IMR-90 (cell line): Measurements from ENCODE around the gene CRABP1. TPM values are rescaled to one million over a fixed set of nuclear protein-coding genes. Genes with fewer than 3 reads are reported as not detected.
A peak's percentile ranks its signal among the peaks of the same experiment; 100 is the strongest.

ENCODE experiments used
- ATAC-seq: fragments of 200-7000 bp; cut with Tn5 transposase; 2 replicates; pipeline ENCODE4 v1.9.1; 2020; ENCODE audit warnings: low read depth, mild to moderate bottlenecking, moderate library complexity
- BruUV-seq: library from RNA; stranded (reverse); fragments of 400-500 nt; replicated peaks from 2 replicates; lab custom pipeline; 2021; lab: Mats Ljungman, UMichigan
- CTCF ChIA-PET: fragments of 300-600 bp; formaldehyde crosslinking; extraction: SDS; loops from one replicate; lab custom pipeline; 2021; ENCODE audit warnings: antibody characterized with exemption; lab: Yijun Ruan, JAX
- POLR2A ChIA-PET: fragments of 300-600 bp; sonication (Branson Sonifier 250); formaldehyde crosslinking; loops from one replicate; lab custom pipeline; 2022; ENCODE audit warnings: antibody characterized with exemption; ENCODE audit not compliant: unreplicated experiment; lab: Charles Lee
- DNase-seq: peaks from one replicate; pipeline ENCODE4 v3.0.0; 2013
- H2AFZ ChIP-seq: replicated peaks from 2 replicates; pipeline ENCODE3; 2013; ENCODE audit warnings: low read length, mild to moderate bottlenecking; ENCODE audit not compliant: poor library complexity
- H2AK5ac ChIP-seq: 2 replicates; pipeline ENCODE4 v1.6.1; 2013; ENCODE audit warnings: low read depth, low read length, inconsistent platforms
- H2AK9ac ChIP-seq: replicated peaks from 2 replicates; pipeline ENCODE3; 2013; ENCODE audit warnings: mild to moderate bottlenecking, low read depth, low read length, moderate library complexity; ENCODE audit not compliant: poor library complexity
- H2BK120ac ChIP-seq: 2 replicates; pipeline ENCODE4 v1.6.1; 2013; ENCODE audit warnings: low read depth, low read length, inconsistent platforms
- H2BK15ac ChIP-seq: 3 replicates; pipeline ENCODE4 v1.6.1; 2013; ENCODE audit warnings: low read depth, low read length, inconsistent platforms
- H2BK20ac ChIP-seq: 2 replicates; pipeline ENCODE4 v1.6.1; 2013; ENCODE audit warnings: low read depth, mild to moderate bottlenecking, inconsistent platforms, low read length, moderate library complexity
- H2BK5ac ChIP-seq: 2 replicates; pipeline ENCODE4 v1.6.1; 2013; ENCODE audit warnings: mild to moderate bottlenecking, low read depth, low read length, inconsistent platforms; ENCODE audit not compliant: poor library complexity, severe bottlenecking
- H3K14ac ChIP-seq: replicated peaks from 2 replicates; pipeline ENCODE4 v1.6.1; 2013; ENCODE audit warnings: low read depth, low read length, inconsistent platforms
- H3K18ac ChIP-seq: 2 replicates; pipeline ENCODE4 v1.6.1; 2013; ENCODE audit warnings: low read depth, low read length, control low read depth
- H3K23ac ChIP-seq: 2 replicates; pipeline ENCODE4 v1.6.1; 2013; ENCODE audit warnings: low read depth, low read length, inconsistent platforms
- H3K27ac ChIP-seq: 2 replicates; pipeline ENCODE4 v1.5.1; 2013; ENCODE audit warnings: mild to moderate bottlenecking, control low read depth, low read length; ENCODE audit not compliant: insufficient read depth
- H3K27me3 ChIP-seq: 2 replicates; pipeline ENCODE4 v1.6.1; 2013; ENCODE audit warnings: low read length; ENCODE audit not compliant: control insufficient read depth, insufficient read depth
- H3K36me3 ChIP-seq: 2 replicates; pipeline ENCODE4 v1.6.1; 2013; ENCODE audit warnings: low read length, mixed read lengths; ENCODE audit not compliant: control insufficient read depth, insufficient read depth
- H3K4ac ChIP-seq: 2 replicates; pipeline ENCODE4 v1.6.1; 2013; ENCODE audit warnings: low read depth, low read length, inconsistent platforms
- H3K4me1 ChIP-seq: 2 replicates; pipeline ENCODE4 v1.6.1; 2013; ENCODE audit warnings: low read length, mixed read lengths; ENCODE audit not compliant: control insufficient read depth, insufficient read depth
- H3K4me2 ChIP-seq: 2 replicates; pipeline ENCODE4 v1.6.1; 2013; ENCODE audit warnings: low read depth, mild to moderate bottlenecking, control low read depth, low read length, moderate library complexity
- H3K4me3 ChIP-seq: 2 replicates; pipeline ENCODE4 v1.5.1; 2013; ENCODE audit warnings: low read depth, mild to moderate bottlenecking, control low read depth, low read length, moderate library complexity; ENCODE audit not compliant: insufficient read depth
- H3K56ac ChIP-seq: 2 replicates; pipeline ENCODE4 v1.6.1; 2013; ENCODE audit warnings: low read length, inconsistent platforms; ENCODE audit not compliant: insufficient read depth; ENCODE audit errors: extremely low read depth
- H3K79me1 ChIP-seq, 2 experiments: 2 replicates each; pipeline ENCODE4 v1.6.1; 2013; ENCODE audit warnings: low read length in 2 of 2, inconsistent platforms in 1 of 2, low read depth in 1 of 2
- H3K9ac ChIP-seq: 2 replicates; pipeline ENCODE4 v1.6.1; 2013; ENCODE audit warnings: low read depth, low read length, control low read depth
- H3K9me1 ChIP-seq: 2 replicates; pipeline ENCODE4 v1.6.1; 2013; ENCODE audit warnings: low read length, inconsistent platforms; ENCODE audit not compliant: insufficient read depth
- H3K9me3 ChIP-seq: 2 replicates; pipeline ENCODE4 v1.6.1; 2013; ENCODE audit warnings: low read length; ENCODE audit not compliant: control insufficient read depth, insufficient read depth
- H4K20me1 ChIP-seq: 2 replicates; pipeline ENCODE4 v1.6.1; 2013; ENCODE audit warnings: low read length, inconsistent platforms; ENCODE audit not compliant: insufficient read depth
- H4K5ac ChIP-seq: 2 replicates; pipeline ENCODE4 v1.6.1; 2013; ENCODE audit warnings: mild to moderate bottlenecking, low read depth, low read length, control low read depth
- H4K8ac ChIP-seq, 2 experiments: 2 replicates each; pipeline ENCODE4 v1.6.1; 2013; ENCODE audit warnings: low read depth in 2 of 2, low read length in 2 of 2, control low read depth in 1 of 2, inconsistent platforms in 1 of 2
- H4K91ac ChIP-seq: 2 replicates; pipeline ENCODE4 v1.6.1; 2013; ENCODE audit warnings: low read depth, low read length, inconsistent platforms; ENCODE audit not compliant: insufficient read depth
- CHD1 ChIP-seq: IDR thresholded peaks from 2 replicates; pipeline ENCODE4 v1.6.1; 2012; ENCODE audit warnings: low read depth, low read length, improper control_type of control experiment
- CTCF ChIP-seq: conservative IDR thresholded peaks from 2 replicates; pipeline ENCODE4 v1.5.1; 2012; ENCODE audit warnings: mild to moderate bottlenecking, low read depth, low read length, improper control_type of control experiment
- MAFK ChIP-seq: IDR thresholded peaks from 2 replicates; pipeline ENCODE4 v1.6.1; 2012; ENCODE audit warnings: low read depth, low read length, improper control_type of control experiment
- SMC3 ChIP-seq: fragments of 150-350 bp; IDR thresholded peaks from 2 replicates; pipeline ENCODE4 v1.6.1; 2016; ENCODE audit warnings: low read depth, mild to moderate bottlenecking, antibody characterized with exemption, low read length, moderate library complexity
- WGBS, 2 experiments: methylation state at CpG; one replicate each; pipeline versions ENCODE4 v1.1.5 to v1.1.7; 2013; ENCODE audit warnings: missing lambda C conversion rate in 2 of 2; ENCODE audit not compliant: insufficient read length in 1 of 2; ENCODE audit errors: extremely low coverage in 2 of 2; 5-methylcytosine and 5-hydroxymethylcytosine counted together
- dilution Hi-C: fragments of 300-500 bp; cut with HindIII; formaldehyde crosslinking; loops from one replicate; pipeline ENCODE4 v1.14.3; 2018; ENCODE audit warnings: low sequenced_read_pairs; ENCODE audit not compliant: unreplicated experiment
- in situ Hi-C: fragments of 300-500 bp; cut with MboI; formaldehyde crosslinking; loops from 3 replicates; pipeline ENCODE4 v1.14.3; 2019; ENCODE audit warnings: low sequenced_read_pairs, inconsistent platforms, mixed read lengths
- intact Hi-C: fragments of 100-400 bp; cut with micrococcal nuclease; formaldehyde crosslinking; loops from 2 replicates; pipeline ENCODE4 v1.10.0; 2022
- polyA plus RNA-seq, 3 experiments: library from polyadenylated mRNA; depleted of rRNA; stranded (reverse); fragments of >200 nt; gene quantifications; 2 replicates each; pipeline ENCODE4 v1.2.3, GENCODE V29; 2012; ENCODE audit warnings: low replicate concordance in 1 of 3
- total RNA-seq: library from RNA; depleted of rRNA; stranded (reverse); fragments of >200 nt; gene quantifications from 2 replicates; pipeline ENCODE4 v1.2.3, GENCODE V29; 2012

Gene CRABP1
- total and polyA plus RNA-seq, 2 of the 4 experiments (the other 2 are of a cell fraction): not detected

GRCh38 chr15:78315686-78316282, 24.4 kb upstream of the CRABP1 start:
- no peak overlapping the region for H3K4me2 ChIP-seq
- no peak overlapping the region for H2BK120ac ChIP-seq
- intact Hi-C loops: no loop called here
- H3K4me3 ChIP-seq: no peak overlapping the region
- no peak overlapping the region for H2AK9ac ChIP-seq
- no peak for TF ChIP-seq CHD1
- TF ChIP-seq SMC3: no peak
- TF ChIP-seq MAFK: no peak
- 0 out of 2 replicates have a peak, but pooled peaks have one; percentile 8 for TF ChIP-seq CTCF
- H2AK5ac ChIP-seq: no peak overlapping the region
- no peak overlapping the region for H3K18ac ChIP-seq
- ChIA-PET POLR2A (no interaction called here), CTCF (interaction anchor here (0.5 kb wide), 1 partner anchor 117 kb away, joined by 3 read pairs; no protein-coding TSS in a partner anchor)
- H2BK5ac ChIP-seq: no peak overlapping the region
- no peaks in the 10 kb centered on the region for H3K79me1 ChIP-seq
- no peak overlapping the region for H2BK15ac ChIP-seq
- in situ Hi-C loops: no loop called here
- H3K9me3 ChIP-seq: no peaks in the 10 kb centered on the region
- no peak overlapping the region for H3K27ac ChIP-seq
- no peak overlapping the region for H3K4ac ChIP-seq
- peaks cover 3% of the 10 kb centered on the region; the same call in 1 of the 2 replicates for H3K9me1 ChIP-seq
- peak overlapping the region; percentile 16 for H2AFZ ChIP-seq
- H3K36me3 ChIP-seq: no peaks in the 10 kb centered on the region
- H4K20me1 ChIP-seq: no peaks in the 10 kb centered on the region
- H3K23ac ChIP-seq: no peak overlapping the region
- no peak overlapping the region for H4K8ac ChIP-seq
- no peak overlapping the region for H4K5ac ChIP-seq
- H2BK20ac ChIP-seq: no peak overlapping the region
- H3K4me1 ChIP-seq: no peaks in the 10 kb centered on the region
- dilution Hi-C loops: no loop called here
- no peak overlapping the region for H3K14ac ChIP-seq
- ATAC-seq (no peak), DNase-seq (no peak)
- no peak overlapping the region for H3K9ac ChIP-seq
- H4K91ac ChIP-seq: no peak overlapping the region
- 53% methylated on average over 3 of the region's 7 CpGs; no CpG with 5 or more reads in 1 of the 2 experiments for WGBS, 2 experiments
- BruUV-seq: no TSS peak
- peaks cover 33% of the 10 kb centered on the region; the same call in 1 of the 2 replicates for H3K27me3 ChIP-seq
- H3K56ac ChIP-seq: no peak overlapping the region
